OCI-M1 (cell line): Measurements from ENCODE around the gene TRIM62.

Experiments used
- DNase-seq: peaks from one replicate; lab custom pipeline; 2025; lab: John Stamatoyannopoulos, UW

Gene TRIM62

GRCh38 chr1:33097137-33097611 lies 84.7 kb downstream of the TRIM62 start:
- peak; percentile 40 for DNase-seq

- DNase-seq: no peak
These were observed 85.4 kb downstream of the TRIM62 start for GRCh38 chr1:33096363-33097005.
